Mucosa of descending colon (tissue), 3 donors: Measurements from ENCODE around the gene PRKAR2B. TPM values are rescaled to one million over a fixed set of nuclear protein-coding genes. Genes with fewer than 3 reads are reported as not detected.

Source experiments
- ATAC-seq: fragments of 200-7000 bp; cut with Tn5 transposase; one replicate; pipeline ENCODE4 v1.9.1; 2020; ENCODE audit warnings: mild to moderate bottlenecking, moderate library complexity
- DNase-seq, 3 donors: peaks; one replicate each; pipeline ENCODE4 v3.0.0-alpha.2; 2020
- H3K36me3 ChIP-seq: fragments of 200-600 bp; one replicate; pipeline ENCODE4 v1.8.0; 2021; ENCODE audit warnings: low read depth, mild to moderate bottlenecking
- H3K4me1 ChIP-seq: fragments of 200-600 bp; one replicate; pipeline ENCODE4 v1.8.0; 2021; ENCODE audit warnings: low read depth, mild to moderate bottlenecking
- H3K4me3 ChIP-seq: fragments of 200-600 bp; one replicate; pipeline ENCODE4 v1.8.0; 2021; ENCODE audit warnings: mild to moderate bottlenecking
- H3K9me3 ChIP-seq: fragments of 200-600 bp; one replicate; pipeline ENCODE4 v1.8.0; 2021; ENCODE audit warnings: mild to moderate bottlenecking
- CTCF ChIP-seq: fragments of 200-600 bp; IDR thresholded peaks from one replicate; pipeline ENCODE4 v1.8.0; 2022; ENCODE audit warnings: antibody characterized with exemption, mild to moderate bottlenecking
- intact Hi-C, 2 donors: fragments of 100-400 bp; cut with DNase I in 1 of 2; cut with micrococcal nuclease in 1 of 2; formaldehyde crosslinking; loops; one replicate each; pipeline versions ENCODE4 v1.11.0 to v1.11.1; 2022; cut with DNase I, micrococcal nuclease
- total RNA-seq, 3 donors: library from RNA; stranded (reverse); fragmentation: NEBNext Ultra II Directional in 2 of 3; extraction: Animal tissue kit (Norgen Biotek cat#: 25700) in 2 of 3; gene quantifications; one replicate each; pipeline versions ENCODE4 v1.2.1 to v1.2.4, GENCODE V29; 2021 to 2023
- donor health status: DM: no; HTN: no; CAD: no; lungs with moderate emphysema.
- donor health status: DM: no; HTN: no; CAD: no.
- donor health status: DM: no; HTN: yes; CAD: no.

PRKAR2B gene
- total RNA-seq, 3 donors from 2014 or later, result 4.6 to 20.8 (median 6.4) TPM

GRCh38 chr7:107109955-107110354, 65.5 kb downstream of the PRKAR2B start:
- no peaks in the 10 kb centered on the region for H3K36me3 ChIP-seq
- no peak overlapping the region for H3K4me3 ChIP-seq
- DNase-seq (no peak), ATAC-seq (no peak)
- H3K4me1 ChIP-seq, result no peaks in the 10 kb centered on the region
- no peak for TF ChIP-seq CTCF
- intact Hi-C loops, result no loop called here
- H3K9me3 ChIP-seq, result no peaks in the 10 kb centered on the region

- Histone ChIP-seq H3K36me3 (no peaks in the 10 kb centered on the region), H3K4me3 (no peak overlapping the region), H3K4me1 (no peaks in the 10 kb centered on the region), H3K9me3 (no peaks in the 10 kb centered on the region)
- intact Hi-C loops, result no loop called here
- ATAC-seq (no peak), DNase-seq (no peak)
- no peak for TF ChIP-seq CTCF
Measured at GRCh38 chr7:107111196-107111595, 66.7 kb downstream of the PRKAR2B start.

GRCh38 chr7:107113866-107114265, 69.4 kb downstream of the PRKAR2B start:
- no peak for ATAC-seq
- TF ChIP-seq CTCF, result no peak
- intact Hi-C loops, result no loop called here
- no peak for DNase-seq
- Histone ChIP-seq H3K9me3 (no peaks in the 10 kb centered on the region), H3K4me1 (no peaks in the 10 kb centered on the region), H3K36me3 (no peaks in the 10 kb centered on the region), H3K4me3 (no peak overlapping the region)

- Histone ChIP-seq H3K4me1 (no peaks in the 10 kb centered on the region), H3K36me3 (no peaks in the 10 kb centered on the region), H3K4me3 (no peak overlapping the region), H3K9me3 (no peaks in the 10 kb centered on the region)
- ATAC-seq, result no peak
- intact Hi-C loops, result no loop called here
- TF ChIP-seq CTCF, result no peak
- no peak for DNase-seq
Measured at GRCh38 chr7:107115114-107115513, 70.6 kb downstream of the PRKAR2B start.

- intact Hi-C loops, result no loop called here
- TF ChIP-seq CTCF, result no peak
- Histone ChIP-seq H3K4me3 (no peak overlapping the region), H3K36me3 (no peaks in the 10 kb centered on the region), H3K9me3 (no peaks in the 10 kb centered on the region), H3K4me1 (no peaks in the 10 kb centered on the region)
- DNase-seq (no peak), ATAC-seq (no peak)
Measured at GRCh38 chr7:107115762-107116540, 71.4 kb downstream of the PRKAR2B start.
